ENCODE measurements around the gene SYNGR3.

The SYNGR3 gene

DNA sequence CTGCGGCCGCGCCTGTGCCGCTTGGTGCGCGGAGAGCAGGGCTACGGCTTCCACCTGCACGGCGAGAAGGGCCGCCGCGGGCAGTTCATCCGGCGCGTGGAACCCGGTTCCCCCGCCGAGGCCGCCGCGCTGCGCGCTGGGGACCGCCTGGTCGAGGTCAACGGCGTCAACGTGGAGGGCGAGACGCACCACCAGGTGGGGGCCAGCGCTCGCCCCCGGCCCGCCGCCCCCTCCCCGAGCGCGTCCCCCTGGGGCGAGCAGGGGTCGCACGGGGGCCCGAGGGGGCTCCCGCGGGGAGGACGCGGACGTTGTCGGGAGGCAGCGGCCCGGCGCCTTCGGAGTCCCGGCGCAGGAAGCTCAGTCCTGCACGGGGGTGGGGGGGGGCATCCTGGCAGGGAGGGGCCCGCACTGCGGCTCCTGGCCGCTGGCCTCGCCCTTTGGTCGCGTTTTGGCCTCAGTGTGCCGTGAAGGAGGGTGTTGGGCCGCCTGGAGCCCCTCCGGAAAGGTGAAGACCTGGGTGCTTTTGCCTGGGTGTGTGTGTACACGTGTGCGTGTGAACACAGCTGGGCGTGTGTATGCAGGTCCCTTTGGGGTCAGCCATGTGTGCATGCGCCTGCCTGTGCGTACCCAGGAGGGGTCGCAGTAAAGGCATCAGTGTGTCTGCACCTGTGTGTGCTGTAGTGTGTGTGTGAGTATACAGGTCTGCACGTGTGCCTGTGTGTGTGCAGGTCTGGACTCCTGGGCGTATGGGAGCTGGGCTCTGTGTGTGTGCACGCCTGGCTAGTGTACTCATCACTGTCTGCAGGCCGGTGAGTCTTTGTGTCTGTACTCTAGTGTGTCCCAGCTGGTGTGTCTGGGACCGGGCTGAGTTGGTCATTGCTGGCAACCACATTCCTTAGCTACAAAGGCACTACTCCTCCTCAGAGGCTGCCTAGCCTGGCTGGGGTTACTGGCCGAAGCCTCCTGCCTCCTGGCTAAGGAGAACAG is 37.5 kb downstream of the SYNGR3 start:
- H3K4me1 ChIP-seq (ENCODE audit: low read length): peaks cover 12% of the 10 kb centered on the region
- no peaks in the 10 kb centered on the region for H4K20me1 ChIP-seq (ENCODE audit: insufficient read depth, low read length)
- no peaks in the 10 kb centered on the region for H3K36me3 ChIP-seq (replicated peaks; ENCODE audit: low read depth, low read length)
- H3K27me3 ChIP-seq (ENCODE audit: low read depth, low read length): peaks cover 28% of the 10 kb centered on the region
- H2AFZ ChIP-seq (ENCODE audit: low read depth, low read length): no peak overlapping the region
- H3K9me3 ChIP-seq (ENCODE audit: insufficient read depth, low read length): no peaks in the 10 kb centered on the region
- H3K4me2 ChIP-seq (ENCODE audit: low read length): peak overlapping the region; percentile 50
- H3K9ac ChIP-seq (ENCODE audit: low read length): no peak overlapping the region
- TF ChIP-seq EZH2phosphoT487 (IDR thresholded peaks at IDR 0.05; ENCODE audit: low read depth): no peak
- TF ChIP-seq, protein P1, sequence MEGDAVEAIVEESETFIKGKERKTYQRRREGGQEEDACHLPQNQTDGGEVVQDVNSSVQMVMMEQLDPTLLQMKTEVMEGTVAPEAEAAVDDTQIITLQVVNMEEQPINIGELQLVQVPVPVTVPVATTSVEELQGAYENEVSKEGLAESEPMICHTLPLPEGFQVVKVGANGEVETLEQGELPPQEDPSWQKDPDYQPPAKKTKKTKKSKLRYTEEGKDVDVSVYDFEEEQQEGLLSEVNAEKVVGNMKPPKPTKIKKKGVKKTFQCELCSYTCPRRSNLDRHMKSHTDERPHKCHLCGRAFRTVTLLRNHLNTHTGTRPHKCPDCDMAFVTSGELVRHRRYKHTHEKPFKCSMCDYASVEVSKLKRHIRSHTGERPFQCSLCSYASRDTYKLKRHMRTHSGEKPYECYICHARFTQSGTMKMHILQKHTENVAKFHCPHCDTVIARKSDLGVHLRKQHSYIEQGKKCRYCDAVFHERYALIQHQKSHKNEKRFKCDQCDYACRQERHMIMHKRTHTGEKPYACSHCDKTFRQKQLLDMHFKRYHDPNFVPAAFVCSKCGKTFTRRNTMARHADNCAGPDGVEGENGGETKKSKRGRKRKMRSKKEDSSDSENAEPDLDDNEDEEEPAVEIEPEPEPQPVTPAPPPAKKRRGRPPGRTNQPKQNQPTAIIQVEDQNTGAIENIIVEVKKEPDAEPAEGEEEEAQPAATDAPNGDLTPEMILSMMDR (IDR thresholded peaks at IDR 0.05; ENCODE audit: low read depth, low read length): no peak
- no peak overlapping the region for H3K27ac ChIP-seq (ENCODE audit: low read length)
- H3K4me3 ChIP-seq (ENCODE audit: low read length): peak overlapping the region; percentile 70
- no peaks in the 10 kb centered on the region for H3K79me2 ChIP-seq (ENCODE audit: low read length)

DNA sequence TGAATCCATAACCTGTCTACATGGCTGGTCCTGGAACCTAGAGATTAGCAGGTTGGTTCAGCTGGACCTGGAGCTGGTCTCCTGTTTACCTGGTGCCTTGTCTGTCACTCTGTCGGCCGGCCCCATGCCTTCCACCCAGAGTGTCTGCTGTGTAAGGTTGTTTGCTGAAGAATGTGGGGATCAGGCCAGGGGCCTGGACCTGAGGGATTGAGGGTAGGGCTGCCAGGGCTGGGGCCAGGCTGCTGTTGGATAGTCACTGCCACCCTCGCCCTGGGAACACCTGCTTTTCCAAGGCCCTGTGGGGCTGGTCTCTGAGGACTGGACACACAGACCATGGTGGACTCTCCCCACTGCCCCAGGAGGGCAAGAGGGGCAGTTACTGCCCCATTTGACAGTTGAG is 38.4 kb downstream of the SYNGR3 start:
- H3K27ac ChIP-seq (ENCODE audit: low read length): no peak overlapping the region
- peaks cover 28% of the 10 kb centered on the region for H3K27me3 ChIP-seq (ENCODE audit: low read depth, low read length)
- peaks cover 15% of the 10 kb centered on the region for H3K4me1 ChIP-seq (ENCODE audit: low read length)
- H3K79me2 ChIP-seq (ENCODE audit: low read length): no peaks in the 10 kb centered on the region
- no peak overlapping the region for H3K4me2 ChIP-seq (ENCODE audit: low read length)
- no peak for TF ChIP-seq EZH2phosphoT487 (IDR thresholded peaks at IDR 0.05; ENCODE audit: low read depth)
- TF ChIP-seq, protein P1 (IDR thresholded peaks at IDR 0.05; ENCODE audit: low read depth, low read length): no peak
- no peak overlapping the region for H3K9ac ChIP-seq (ENCODE audit: low read length)
- no peaks in the 10 kb centered on the region for H3K9me3 ChIP-seq (ENCODE audit: insufficient read depth, low read length)
- H2AFZ ChIP-seq (ENCODE audit: low read depth, low read length): no peak overlapping the region
- no peaks in the 10 kb centered on the region for H4K20me1 ChIP-seq (ENCODE audit: insufficient read depth, low read length)
- no peaks in the 10 kb centered on the region for H3K36me3 ChIP-seq (replicated peaks; ENCODE audit: low read depth, low read length)
- no peak overlapping the region for H3K4me3 ChIP-seq (ENCODE audit: low read length)

DNA sequence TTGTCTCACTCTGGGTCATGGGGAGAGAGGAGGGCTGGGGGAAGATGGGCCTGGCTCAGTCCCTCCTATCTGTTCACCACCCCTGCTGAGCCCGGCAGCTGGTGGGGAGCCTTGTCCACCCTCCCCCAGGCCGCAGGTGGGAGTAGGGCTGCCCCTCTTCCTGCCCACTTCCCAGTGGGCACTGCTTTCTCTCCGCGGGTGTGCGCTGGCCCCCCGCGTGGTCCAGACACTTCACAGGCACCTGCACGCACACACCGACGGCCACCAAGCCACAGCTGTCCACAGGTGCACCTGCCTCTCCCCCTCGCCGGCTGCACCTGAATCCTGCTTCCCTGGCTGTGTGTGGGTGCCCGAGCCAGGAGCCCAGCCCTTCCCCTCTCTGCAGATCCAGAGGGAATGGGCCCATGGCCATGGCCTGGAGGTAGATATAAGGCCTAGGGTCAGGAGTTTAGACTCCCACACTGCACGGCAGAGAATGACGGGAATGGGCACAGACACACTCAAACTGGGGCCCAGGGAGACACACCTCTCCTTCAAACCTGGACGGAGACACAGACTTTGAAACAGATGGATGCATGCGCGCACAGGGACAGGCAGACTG is 39.0 kb downstream of the SYNGR3 start:
- Histone ChIP-seq H3K27me3 (ENCODE audit: low read depth, low read length) (peaks cover 28% of the 10 kb centered on the region), H3K36me3 (replicated peaks; ENCODE audit: low read depth, low read length) (no peaks in the 10 kb centered on the region), H3K4me2 (ENCODE audit: low read length) (no peak overlapping the region), H3K79me2 (ENCODE audit: low read length) (no peaks in the 10 kb centered on the region), H3K4me3 (ENCODE audit: low read length) (no peak overlapping the region), H2AFZ (ENCODE audit: low read depth, low read length) (no peak overlapping the region), H3K9ac (ENCODE audit: low read length) (no peak overlapping the region), H4K20me1 (ENCODE audit: insufficient read depth, low read length) (no peaks in the 10 kb centered on the region), H3K4me1 (ENCODE audit: low read length) (peaks cover 10% of the 10 kb centered on the region), H3K27ac (ENCODE audit: low read length) (no peak overlapping the region), H3K9me3 (ENCODE audit: insufficient read depth, low read length) (no peaks in the 10 kb centered on the region)
- TF ChIP-seq, protein P1 (IDR thresholded peaks at IDR 0.05; ENCODE audit: low read depth, low read length): no peak
- TF ChIP-seq EZH2phosphoT487 (IDR thresholded peaks at IDR 0.05; ENCODE audit: low read depth): no peak

DNA sequence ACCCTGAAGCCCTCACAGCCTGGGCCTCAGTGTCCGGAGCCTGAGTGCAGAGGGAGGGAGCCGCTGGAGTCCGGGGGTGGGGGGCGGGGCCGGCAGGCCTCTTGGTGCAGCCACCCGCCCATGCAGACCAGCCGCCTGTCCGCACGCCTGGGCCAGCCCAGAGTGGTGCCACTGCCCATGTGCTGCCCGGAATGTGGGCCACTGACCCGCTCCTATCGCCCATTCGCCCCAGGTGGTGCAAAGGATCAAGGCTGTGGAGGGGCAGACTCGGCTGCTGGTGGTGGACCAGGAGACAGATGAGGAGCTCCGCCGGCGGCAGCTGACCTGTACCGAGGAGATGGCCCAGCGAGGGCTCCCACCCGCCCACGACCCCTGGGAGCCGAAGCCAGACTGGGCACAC is 39.6 kb downstream of the SYNGR3 start:
- Histone ChIP-seq H3K4me1 (ENCODE audit: low read length) (peaks cover 9% of the 10 kb centered on the region), H4K20me1 (ENCODE audit: insufficient read depth, low read length) (no peaks in the 10 kb centered on the region), H3K79me2 (ENCODE audit: low read length) (no peaks in the 10 kb centered on the region), H3K9me3 (ENCODE audit: insufficient read depth, low read length) (no peaks in the 10 kb centered on the region), H3K4me3 (ENCODE audit: low read length) (no peak overlapping the region), H2AFZ (ENCODE audit: low read depth, low read length) (no peak overlapping the region), H3K27me3 (ENCODE audit: low read depth, low read length) (peaks cover 28% of the 10 kb centered on the region), H3K36me3 (replicated peaks; ENCODE audit: low read depth, low read length) (no peaks in the 10 kb centered on the region), H3K9ac (ENCODE audit: low read length) (no peak overlapping the region), H3K27ac (ENCODE audit: low read length) (no peak overlapping the region), H3K4me2 (ENCODE audit: low read length) (no peak overlapping the region)
- TF ChIP-seq, protein P1 (IDR thresholded peaks at IDR 0.05; ENCODE audit: low read depth, low read length): no peak
- TF ChIP-seq EZH2phosphoT487 (IDR thresholded peaks at IDR 0.05; ENCODE audit: low read depth): no peak
